IMR-90 (cell line): ENCODE results near the gene PARP11. TPM values are rescaled to one million over a fixed set of nuclear protein-coding genes. Genes with fewer than 3 reads are reported as not detected.

ENCODE experiments used
- ATAC-seq: fragments of 200-7000 bp; cut with Tn5 transposase; 2 replicates; pipeline ENCODE4 v1.9.1; 2020; ENCODE audit warnings: low read depth, mild to moderate bottlenecking, moderate library complexity
- BruUV-seq: library from RNA; stranded (reverse); fragments of 400-500 nt; replicated peaks from 2 replicates; lab custom pipeline; 2021; lab: Mats Ljungman, UMichigan
- CTCF ChIA-PET: fragments of 300-600 bp; formaldehyde crosslinking; extraction: SDS; loops from one replicate; lab custom pipeline; 2021; ENCODE audit warnings: antibody characterized with exemption; lab: Yijun Ruan, JAX
- POLR2A ChIA-PET: fragments of 300-600 bp; sonication (Branson Sonifier 250); formaldehyde crosslinking; loops from one replicate; lab custom pipeline; 2022; ENCODE audit warnings: antibody characterized with exemption; ENCODE audit not compliant: unreplicated experiment; lab: Charles Lee
- DNase-seq: peaks from one replicate; pipeline ENCODE4 v3.0.0; 2013
- H2AFZ ChIP-seq: replicated peaks from 2 replicates; pipeline ENCODE3; 2013; ENCODE audit warnings: low read length, mild to moderate bottlenecking; ENCODE audit not compliant: poor library complexity
- H2AK5ac ChIP-seq: 2 replicates; pipeline ENCODE4 v1.6.1; 2013; ENCODE audit warnings: low read depth, low read length, inconsistent platforms
- H2AK9ac ChIP-seq: replicated peaks from 2 replicates; pipeline ENCODE3; 2013; ENCODE audit warnings: mild to moderate bottlenecking, low read depth, low read length, moderate library complexity; ENCODE audit not compliant: poor library complexity
- H2BK120ac ChIP-seq: 2 replicates; pipeline ENCODE4 v1.6.1; 2013; ENCODE audit warnings: low read depth, low read length, inconsistent platforms
- H2BK15ac ChIP-seq: 3 replicates; pipeline ENCODE4 v1.6.1; 2013; ENCODE audit warnings: low read depth, low read length, inconsistent platforms
- H2BK20ac ChIP-seq: 2 replicates; pipeline ENCODE4 v1.6.1; 2013; ENCODE audit warnings: low read depth, mild to moderate bottlenecking, inconsistent platforms, low read length, moderate library complexity
- H2BK5ac ChIP-seq: 2 replicates; pipeline ENCODE4 v1.6.1; 2013; ENCODE audit warnings: mild to moderate bottlenecking, low read depth, low read length, inconsistent platforms; ENCODE audit not compliant: poor library complexity, severe bottlenecking
- H3K14ac ChIP-seq: replicated peaks from 2 replicates; pipeline ENCODE4 v1.6.1; 2013; ENCODE audit warnings: low read depth, low read length, inconsistent platforms
- H3K18ac ChIP-seq: 2 replicates; pipeline ENCODE4 v1.6.1; 2013; ENCODE audit warnings: low read depth, low read length, control low read depth
- H3K23ac ChIP-seq: 2 replicates; pipeline ENCODE4 v1.6.1; 2013; ENCODE audit warnings: low read depth, low read length, inconsistent platforms
- H3K27ac ChIP-seq: 2 replicates; pipeline ENCODE4 v1.5.1; 2013; ENCODE audit warnings: mild to moderate bottlenecking, control low read depth, low read length; ENCODE audit not compliant: insufficient read depth
- H3K27me3 ChIP-seq: 2 replicates; pipeline ENCODE4 v1.6.1; 2013; ENCODE audit warnings: low read length; ENCODE audit not compliant: control insufficient read depth, insufficient read depth
- H3K36me3 ChIP-seq: 2 replicates; pipeline ENCODE4 v1.6.1; 2013; ENCODE audit warnings: low read length, mixed read lengths; ENCODE audit not compliant: control insufficient read depth, insufficient read depth
- H3K4ac ChIP-seq: 2 replicates; pipeline ENCODE4 v1.6.1; 2013; ENCODE audit warnings: low read depth, low read length, inconsistent platforms
- H3K4me1 ChIP-seq: 2 replicates; pipeline ENCODE4 v1.6.1; 2013; ENCODE audit warnings: low read length, mixed read lengths; ENCODE audit not compliant: control insufficient read depth, insufficient read depth
- H3K4me2 ChIP-seq: 2 replicates; pipeline ENCODE4 v1.6.1; 2013; ENCODE audit warnings: low read depth, mild to moderate bottlenecking, control low read depth, low read length, moderate library complexity
- H3K4me3 ChIP-seq: 2 replicates; pipeline ENCODE4 v1.5.1; 2013; ENCODE audit warnings: low read depth, mild to moderate bottlenecking, control low read depth, low read length, moderate library complexity; ENCODE audit not compliant: insufficient read depth
- H3K56ac ChIP-seq: 2 replicates; pipeline ENCODE4 v1.6.1; 2013; ENCODE audit warnings: low read length, inconsistent platforms; ENCODE audit not compliant: insufficient read depth; ENCODE audit errors: extremely low read depth
- H3K79me1 ChIP-seq, 2 experiments: 2 replicates each; pipeline ENCODE4 v1.6.1; 2013; ENCODE audit warnings: low read length in 2 of 2, inconsistent platforms in 1 of 2, low read depth in 1 of 2
- H3K9ac ChIP-seq: 2 replicates; pipeline ENCODE4 v1.6.1; 2013; ENCODE audit warnings: low read depth, low read length, control low read depth
- H3K9me1 ChIP-seq: 2 replicates; pipeline ENCODE4 v1.6.1; 2013; ENCODE audit warnings: low read length, inconsistent platforms; ENCODE audit not compliant: insufficient read depth
- H3K9me3 ChIP-seq: 2 replicates; pipeline ENCODE4 v1.6.1; 2013; ENCODE audit warnings: low read length; ENCODE audit not compliant: control insufficient read depth, insufficient read depth
- H4K20me1 ChIP-seq: 2 replicates; pipeline ENCODE4 v1.6.1; 2013; ENCODE audit warnings: low read length, inconsistent platforms; ENCODE audit not compliant: insufficient read depth
- H4K5ac ChIP-seq: 2 replicates; pipeline ENCODE4 v1.6.1; 2013; ENCODE audit warnings: mild to moderate bottlenecking, low read depth, low read length, control low read depth
- H4K8ac ChIP-seq, 2 experiments: 2 replicates each; pipeline ENCODE4 v1.6.1; 2013; ENCODE audit warnings: low read depth in 2 of 2, low read length in 2 of 2, control low read depth in 1 of 2, inconsistent platforms in 1 of 2
- H4K91ac ChIP-seq: 2 replicates; pipeline ENCODE4 v1.6.1; 2013; ENCODE audit warnings: low read depth, low read length, inconsistent platforms; ENCODE audit not compliant: insufficient read depth
- MAFK ChIP-seq: IDR thresholded peaks from 2 replicates; pipeline ENCODE4 v1.6.1; 2012; ENCODE audit warnings: low read depth, low read length, improper control_type of control experiment
- POLR2A ChIP-seq: IDR thresholded peaks from 2 replicates; pipeline ENCODE4 v1.6.1; 2012; ENCODE audit warnings: mild to moderate bottlenecking, low read depth, low read length
- RAD21 ChIP-seq: IDR thresholded peaks from 2 replicates; pipeline ENCODE4 v1.6.1; 2012; ENCODE audit warnings: low read length, improper control_type of control experiment
- RCOR1 ChIP-seq: IDR thresholded peaks from 2 replicates; pipeline ENCODE4 v1.6.1; 2012; ENCODE audit warnings: mild to moderate bottlenecking, low read length, improper control_type of control experiment; ENCODE audit not compliant: insufficient replicate concordance
- SMC3 ChIP-seq: fragments of 150-350 bp; IDR thresholded peaks from 2 replicates; pipeline ENCODE4 v1.6.1; 2016; ENCODE audit warnings: low read depth, mild to moderate bottlenecking, antibody characterized with exemption, low read length, moderate library complexity
- WGBS, 2 experiments: methylation state at CpG; one replicate each; pipeline versions ENCODE4 v1.1.5 to v1.1.7; 2013; ENCODE audit warnings: missing lambda C conversion rate in 2 of 2; ENCODE audit not compliant: insufficient read length in 1 of 2; ENCODE audit errors: extremely low coverage in 2 of 2; 5-methylcytosine and 5-hydroxymethylcytosine counted together
- dilution Hi-C: fragments of 300-500 bp; cut with HindIII; formaldehyde crosslinking; loops from one replicate; pipeline ENCODE4 v1.14.3; 2018; ENCODE audit warnings: low sequenced_read_pairs; ENCODE audit not compliant: unreplicated experiment
- in situ Hi-C: fragments of 300-500 bp; cut with MboI; formaldehyde crosslinking; loops from 3 replicates; pipeline ENCODE4 v1.14.3; 2019; ENCODE audit warnings: low sequenced_read_pairs, inconsistent platforms, mixed read lengths
- intact Hi-C: fragments of 100-400 bp; cut with micrococcal nuclease; formaldehyde crosslinking; loops from 2 replicates; pipeline ENCODE4 v1.10.0; 2022
- polyA plus RNA-seq, 3 experiments: library from polyadenylated mRNA; depleted of rRNA; stranded (reverse); fragments of >200 nt; gene quantifications; 2 replicates each; pipeline ENCODE4 v1.2.3, GENCODE V29; 2012; ENCODE audit warnings: low replicate concordance in 1 of 3
- total RNA-seq: library from RNA; depleted of rRNA; stranded (reverse); fragments of >200 nt; gene quantifications from 2 replicates; pipeline ENCODE4 v1.2.3, GENCODE V29; 2012
- TF ChIP-seq, protein P1 (sequence below): conservative IDR thresholded peaks from 2 replicates; pipeline ENCODE4 v1.5.1; 2012; ENCODE audit warnings: mild to moderate bottlenecking, low read depth, low read length, improper control_type of control experiment

The PARP11 gene
- total and polyA plus RNA-seq, 2 of the 4 experiments (the other 2 are of a cell fraction): 1.8 to 3.0 TPM

DNA sequence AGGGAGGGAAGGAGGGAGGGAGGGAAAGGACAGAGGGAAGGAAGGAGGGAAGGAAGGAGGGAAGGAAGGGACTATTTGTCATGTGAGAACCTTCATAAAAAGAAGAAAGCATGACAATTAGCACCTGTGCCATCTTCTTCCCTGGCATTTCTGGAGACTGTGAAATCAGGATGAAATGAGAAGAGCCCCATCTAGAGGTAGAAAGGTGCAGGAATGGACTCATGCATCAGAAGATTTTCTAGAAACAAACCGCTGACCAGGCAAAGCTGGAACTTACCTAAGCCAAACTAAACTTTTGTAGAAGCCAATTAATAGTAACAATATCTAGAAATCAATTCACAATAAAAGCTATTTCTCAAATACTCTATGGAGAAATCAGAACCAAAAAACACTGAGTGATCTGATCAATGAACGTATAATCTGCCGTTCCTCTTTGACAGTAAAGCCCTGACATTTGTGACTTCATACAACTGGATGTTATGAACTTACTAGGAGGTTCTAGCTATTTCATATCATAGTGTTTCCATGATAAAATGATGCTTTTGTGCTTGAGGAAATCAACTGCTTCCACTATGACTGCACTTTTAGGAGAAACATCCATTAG, 95.9 kb downstream of the PARP11 start:
- Histone ChIP-seq H2BK20ac (no peak overlapping the region), H3K18ac (no peak overlapping the region), H3K4ac (no peak overlapping the region), H3K9me1 (no peaks in the 10 kb centered on the region), H4K8ac (no peak overlapping the region), H2AK5ac (no peak overlapping the region), H3K56ac (no peak overlapping the region), H4K91ac (no peak overlapping the region), H4K20me1 (no peaks in the 10 kb centered on the region), H3K9me3 (no peaks in the 10 kb centered on the region), H3K4me3 (no peak overlapping the region), H3K27me3 (peaks cover 9% of the 10 kb centered on the region), H3K14ac (no peak overlapping the region), H3K36me3 (no peaks in the 10 kb centered on the region), H2BK15ac (no peak overlapping the region), H3K23ac (no peak overlapping the region), H2BK5ac (no peak overlapping the region), H2AFZ (no peak overlapping the region), H3K4me1 (no peaks in the 10 kb centered on the region), H3K79me1 (no peaks in the 10 kb centered on the region), H3K9ac (no peak overlapping the region), H2BK120ac (no peak overlapping the region), H2AK9ac (no peak overlapping the region), H3K4me2 (no peak overlapping the region), H4K5ac (no peak overlapping the region), H3K27ac (no peak overlapping the region)
- no CpG with 5 or more reads among the region's 3 CpGs for WGBS, 2 experiments
- BruUV-seq: no TSS peak
- ATAC-seq (peak; percentile 80), DNase-seq (peak; percentile 43)
- in situ Hi-C loops (loop anchor here (10.0 kb wide), 1 partner anchor 113 kb away; no protein-coding TSS in a partner anchor), intact Hi-C loops (loop anchor here (1.0 to 10.0 kb wide), 3 partner anchors 119 to 643 kb away; no protein-coding TSS in a partner anchor), dilution Hi-C loops (no loop called here)
- no peak for TF ChIP-seq RCOR1
- TF ChIP-seq, protein P1, sequence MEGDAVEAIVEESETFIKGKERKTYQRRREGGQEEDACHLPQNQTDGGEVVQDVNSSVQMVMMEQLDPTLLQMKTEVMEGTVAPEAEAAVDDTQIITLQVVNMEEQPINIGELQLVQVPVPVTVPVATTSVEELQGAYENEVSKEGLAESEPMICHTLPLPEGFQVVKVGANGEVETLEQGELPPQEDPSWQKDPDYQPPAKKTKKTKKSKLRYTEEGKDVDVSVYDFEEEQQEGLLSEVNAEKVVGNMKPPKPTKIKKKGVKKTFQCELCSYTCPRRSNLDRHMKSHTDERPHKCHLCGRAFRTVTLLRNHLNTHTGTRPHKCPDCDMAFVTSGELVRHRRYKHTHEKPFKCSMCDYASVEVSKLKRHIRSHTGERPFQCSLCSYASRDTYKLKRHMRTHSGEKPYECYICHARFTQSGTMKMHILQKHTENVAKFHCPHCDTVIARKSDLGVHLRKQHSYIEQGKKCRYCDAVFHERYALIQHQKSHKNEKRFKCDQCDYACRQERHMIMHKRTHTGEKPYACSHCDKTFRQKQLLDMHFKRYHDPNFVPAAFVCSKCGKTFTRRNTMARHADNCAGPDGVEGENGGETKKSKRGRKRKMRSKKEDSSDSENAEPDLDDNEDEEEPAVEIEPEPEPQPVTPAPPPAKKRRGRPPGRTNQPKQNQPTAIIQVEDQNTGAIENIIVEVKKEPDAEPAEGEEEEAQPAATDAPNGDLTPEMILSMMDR: peak; percentile 74
- TF ChIP-seq SMC3: peak; percentile 58
- TF ChIP-seq POLR2A: 0 out of 2 replicates have a peak, but pooled peaks have one; percentile 31
- TF ChIP-seq RAD21: peak; percentile 79
- peak; percentile 86 for TF ChIP-seq MAFK
- POLR2A ChIA-PET: no interaction called here
- CTCF ChIA-PET: interaction anchor here (0.6 to 1.8 kb wide), 3 partner anchors 118 to 478 kb away, joined by 3 to 12 read pairs (median 3); no protein-coding TSS in a partner anchor
